ENCODE data around the gene VTI1A. TPM values are rescaled to one million over a fixed set of nuclear protein-coding genes. Genes with fewer than 3 reads are reported as not detected.

VTI1A gene
- total RNA-seq, 1 experiment from 2014 or later: 22.0 TPM

GRCh38 chr10:112532189-112532588, 85.2 kb downstream of the VTI1A start:
- Histone ChIP-seq H3K14ac (ENCODE audit: insufficient read depth, low read length) (no peak overlapping the region), H4K8ac (replicated peaks; ENCODE audit: insufficient read length, low read depth, low read length) (no peak overlapping the region), H3K9me3 (ENCODE audit: control insufficient read depth, low read depth, low read length) (no peaks in the 10 kb centered on the region), H3K27ac (ENCODE audit: insufficient read length, low read depth, low read length) (no peak overlapping the region), H3K27me3 (ENCODE audit: insufficient read depth, low read length) (no peaks in the 10 kb centered on the region), H3K23me2 (ENCODE audit: insufficient read length, low read depth, low read length, poor library complexity, severe bottlenecking) (no peaks in the 10 kb centered on the region), H3K4me2 (ENCODE audit: insufficient read depth, insufficient read length, low read length) (no peak overlapping the region), H3K79me2 (ENCODE audit: insufficient read depth, low read length) (no peaks in the 10 kb centered on the region), H2BK12ac (ENCODE audit: insufficient read length, low read depth, low read length) (no peak overlapping the region), H3T11ph (ENCODE audit: low read length) (no peak overlapping the region), H2BK15ac (ENCODE audit: low read depth, low read length) (no peak overlapping the region), H2AFZ (ENCODE audit: low read length) (no peak overlapping the region), H4K20me1 (ENCODE audit: control insufficient read depth, insufficient read depth, insufficient read length) (no peaks in the 10 kb centered on the region), H3K18ac (ENCODE audit: insufficient read length, low read depth, low read length) (no peak overlapping the region), H2AK5ac (ENCODE audit: insufficient read length, low read length) (no peak overlapping the region), H2BK120ac (ENCODE audit: low read depth, low read length, poor library complexity, severe bottlenecking) (no peak overlapping the region), H4K5ac (ENCODE audit: insufficient read length, low read depth, low read length) (no peak overlapping the region), H3K56ac (ENCODE audit: insufficient read length, low read depth, low read length) (no peak overlapping the region), H2BK5ac (ENCODE audit: insufficient read length, low read length) (no peak overlapping the region), H3K23ac (ENCODE audit: insufficient read length, low read depth, low read length) (no peak overlapping the region), H3K4ac (ENCODE audit: low read depth, low read length) (no peak overlapping the region), H3K4me1 (ENCODE audit: insufficient read depth, low read length) (no peaks in the 10 kb centered on the region; the same call in 1 of the 2 replicates), H2BK20ac (ENCODE audit: low read depth, low read length, poor library complexity, severe bottlenecking) (no peak overlapping the region), H3K9ac (ENCODE audit: extremely low read depth, insufficient read length, low read length) (no peak overlapping the region), H3K79me1 (ENCODE audit: insufficient read depth, low read depth, low read length, poor library complexity, severe bottlenecking) (no peaks in the 10 kb centered on the region), H4K91ac (ENCODE audit: insufficient read length, low read depth, low read length) (no peak overlapping the region)
- no peak overlapping the region for H3K27ac Mint-ChIP-seq
- H3K4me3 Mint-ChIP-seq: no peak overlapping the region
- WGBS (ENCODE audit: extremely low coverage, insufficient read length, low lambda C conversion rate): no CpG with 5 or more reads among the region's 6 CpGs
- H3K4me1 Mint-ChIP-seq: peaks cover 2 to 5% of the 10 kb centered on the region in 2 experiments
- no peak for TF ChIP-seq CTCF (conservative IDR thresholded peaks at IDR 0.05)
- H3K36me3 Mint-ChIP-seq (ENCODE audit: insufficient read depth in 1 of 3, low read depth in 3 of 3): no peaks in the 10 kb centered on the region
- no peaks in the 10 kb centered on the region for H3K9me3 Mint-ChIP-seq
- H3K27me3 Mint-ChIP-seq (ENCODE audit: low read depth): no peaks in the 10 kb centered on the region
- no peak for DNase-seq

Data from H9 (cell line).